Testis (tissue), 3 donors: Measurements from ENCODE around the gene ZNF490. TPM values are rescaled to one million over a fixed set of nuclear protein-coding genes. Genes with fewer than 3 reads are reported as not detected.
A peak's percentile ranks its signal among the peaks of the same experiment; 100 is the strongest.
"Not testable (repeated sequence)": the region's sequence is repeated elsewhere in the genome, so short reads cannot be mapped to it uniquely, and the experiment has no call there.

Source experiments
- DNase-seq: peaks from one replicate; pipeline ENCODE4 v3.0.0-alpha.2; 2019
- H3K27ac ChIP-seq, 2 donors: fragments of 200-600 bp; sonication (generic); one replicate each; pipeline ENCODE4 v1.5.1; 2019
- H3K27me3 ChIP-seq: fragments of 200-600 bp; sonication (generic); one replicate; pipeline ENCODE4 v1.5.1; 2019
- H3K36me3 ChIP-seq: fragments of 200-600 bp; sonication (generic); one replicate; pipeline ENCODE4 v1.5.1; 2017; ENCODE audit warnings: low read depth; ENCODE audit errors: missing control alignments
- H3K4me1 ChIP-seq: fragments of 200-600 bp; sonication (generic); one replicate; pipeline ENCODE4 v1.5.1; 2019
- H3K4me3 ChIP-seq, 2 donors: fragments of 200-600 bp; sonication (generic); one replicate each; pipeline ENCODE4 v1.5.1; 2017 to 2019
- H3K9me3 ChIP-seq: fragments of 200-600 bp; sonication (generic); one replicate; pipeline ENCODE4 v1.5.1; 2017
- POLR2A ChIP-seq: fragments of 450-650 bp; IDR thresholded peaks from one replicate; pipeline ENCODE4 v1.6.1; 2017; ENCODE audit warnings: antibody characterized with exemption, mild to moderate bottlenecking, moderate library complexity
- WGBS, 2 donors: methylation state at CpG; one replicate each; pipeline ENCODE4 v1.1.5; 2018; 5-methylcytosine and 5-hydroxymethylcytosine counted together
- intact Hi-C: fragments of 100-400 bp; cut with DNase I; formaldehyde crosslinking; loops from one replicate; pipeline ENCODE4 v1.15.1; 2023; ENCODE audit warnings: low total_unique reads
- polyA plus RNA-seq: library from polyadenylated mRNA; stranded (reverse); fragments of 350-450 nt; fragmentation: Illumina TruSeq; extraction: RNeasy Lipid Tissue Mini Kit (QIAGEN cat#74804); gene quantifications from one replicate; pipeline ENCODE4 v1.2.3, GENCODE V29; 2014; ENCODE audit warnings: low read depth, low replicate concordance; ENCODE audit not compliant: insufficient read depth
- total RNA-seq, 2 donors: library from RNA; depleted of rRNA; stranded (reverse); fragments of >200 nt; gene quantifications; one replicate each; pipeline ENCODE4 v1.2.3, GENCODE V29; 2016
- TF ChIP-seq, protein P1 (sequence below), 3 experiments: fragments of 450-650 bp in 2 of 3; fragments of 200-600 bp in 1 of 3; sonication (generic) in 1 of 3; IDR thresholded peaks; one replicate each; pipeline ENCODE4 v1.5.1; 2016 to 2019; ENCODE audit warnings: antibody characterized with exemption in 3 of 3, mild to moderate bottlenecking in 2 of 3, moderate library complexity in 1 of 3

The ZNF490 gene
- total and polyA plus RNA-seq, 3 donors from 2014 or later: 2.5 to 10.4 (median 6.6) TPM

- intact Hi-C loops: no loop called here
- WGBS, 2 donors: 91 to 95% methylated on average over 4 of the region's 4 CpGs
- Histone ChIP-seq H3K27me3 (no peaks in the 10 kb centered on the region), H3K36me3 (no peaks in the 10 kb centered on the region), H3K9me3 (no peaks in the 10 kb centered on the region), H3K4me1 (no peaks in the 10 kb centered on the region), H3K27ac (no peak overlapping the region), H3K4me3 (no peak overlapping the region)
- TF ChIP-seq, protein P1, sequence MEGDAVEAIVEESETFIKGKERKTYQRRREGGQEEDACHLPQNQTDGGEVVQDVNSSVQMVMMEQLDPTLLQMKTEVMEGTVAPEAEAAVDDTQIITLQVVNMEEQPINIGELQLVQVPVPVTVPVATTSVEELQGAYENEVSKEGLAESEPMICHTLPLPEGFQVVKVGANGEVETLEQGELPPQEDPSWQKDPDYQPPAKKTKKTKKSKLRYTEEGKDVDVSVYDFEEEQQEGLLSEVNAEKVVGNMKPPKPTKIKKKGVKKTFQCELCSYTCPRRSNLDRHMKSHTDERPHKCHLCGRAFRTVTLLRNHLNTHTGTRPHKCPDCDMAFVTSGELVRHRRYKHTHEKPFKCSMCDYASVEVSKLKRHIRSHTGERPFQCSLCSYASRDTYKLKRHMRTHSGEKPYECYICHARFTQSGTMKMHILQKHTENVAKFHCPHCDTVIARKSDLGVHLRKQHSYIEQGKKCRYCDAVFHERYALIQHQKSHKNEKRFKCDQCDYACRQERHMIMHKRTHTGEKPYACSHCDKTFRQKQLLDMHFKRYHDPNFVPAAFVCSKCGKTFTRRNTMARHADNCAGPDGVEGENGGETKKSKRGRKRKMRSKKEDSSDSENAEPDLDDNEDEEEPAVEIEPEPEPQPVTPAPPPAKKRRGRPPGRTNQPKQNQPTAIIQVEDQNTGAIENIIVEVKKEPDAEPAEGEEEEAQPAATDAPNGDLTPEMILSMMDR (IDR thresholded peaks at IDR 0.05): no peak
- TF ChIP-seq POLR2A: no peak
- DNase-seq: no peak
Observed at GRCh38 chr19:12567951-12568350, 42.7 kb downstream of the ZNF490 start.

GRCh38 chr19:12566380-12566779, 44.2 kb downstream of the ZNF490 start:
- WGBS, 2 donors: 91 to 95% methylated on average over 5 of the region's 5 CpGs
- H3K36me3 ChIP-seq, H3K9me3 ChIP-seq, DNase-seq, intact Hi-C loops, H3K4me3 ChIP-seq, H3K4me1 ChIP-seq, H3K27me3 ChIP-seq, H3K27ac ChIP-seq: not testable (repeated sequence)

- TF ChIP-seq, protein P1 (IDR thresholded peaks at IDR 0.05): peak; percentile 56 to 95 (median 90)
- TF ChIP-seq POLR2A: no peak
- Histone ChIP-seq H3K36me3 (no peaks in the 10 kb centered on the region), H3K4me3 (no peak overlapping the region), H3K4me1 (no peaks in the 10 kb centered on the region), H3K27ac (no peak overlapping the region), H3K9me3 (no peaks in the 10 kb centered on the region), H3K27me3 (no peaks in the 10 kb centered on the region)
- 15 to 21% methylated on average over 19 of the region's 19 CpGs for WGBS, 2 donors
- intact Hi-C loops: no loop called here
- peak; percentile 94 for DNase-seq
Observed at GRCh38 chr19:12564016-12564664, 46.5 kb downstream of the ZNF490 start.

- no peak for DNase-seq
- H3K4me1 ChIP-seq: no peaks in the 10 kb centered on the region
- H3K9me3 ChIP-seq: no peaks in the 10 kb centered on the region
- no peaks in the 10 kb centered on the region for H3K27me3 ChIP-seq
- H3K36me3 ChIP-seq: no peaks in the 10 kb centered on the region
- WGBS, 2 donors: 37 to 46% methylated on average over 17 to 19 of the region's 39 CpGs
- peak overlapping the region; percentile 10 to 36 for H3K4me3 ChIP-seq
- no peak overlapping the region for H3K27ac ChIP-seq
- no peak for TF ChIP-seq POLR2A
- TF ChIP-seq, protein P1 (IDR thresholded peaks at IDR 0.05): no peak
- intact Hi-C loops: no loop called here
Observed at GRCh38 chr19:12555456-12555930, 55.1 kb downstream of the ZNF490 start.

DNA sequence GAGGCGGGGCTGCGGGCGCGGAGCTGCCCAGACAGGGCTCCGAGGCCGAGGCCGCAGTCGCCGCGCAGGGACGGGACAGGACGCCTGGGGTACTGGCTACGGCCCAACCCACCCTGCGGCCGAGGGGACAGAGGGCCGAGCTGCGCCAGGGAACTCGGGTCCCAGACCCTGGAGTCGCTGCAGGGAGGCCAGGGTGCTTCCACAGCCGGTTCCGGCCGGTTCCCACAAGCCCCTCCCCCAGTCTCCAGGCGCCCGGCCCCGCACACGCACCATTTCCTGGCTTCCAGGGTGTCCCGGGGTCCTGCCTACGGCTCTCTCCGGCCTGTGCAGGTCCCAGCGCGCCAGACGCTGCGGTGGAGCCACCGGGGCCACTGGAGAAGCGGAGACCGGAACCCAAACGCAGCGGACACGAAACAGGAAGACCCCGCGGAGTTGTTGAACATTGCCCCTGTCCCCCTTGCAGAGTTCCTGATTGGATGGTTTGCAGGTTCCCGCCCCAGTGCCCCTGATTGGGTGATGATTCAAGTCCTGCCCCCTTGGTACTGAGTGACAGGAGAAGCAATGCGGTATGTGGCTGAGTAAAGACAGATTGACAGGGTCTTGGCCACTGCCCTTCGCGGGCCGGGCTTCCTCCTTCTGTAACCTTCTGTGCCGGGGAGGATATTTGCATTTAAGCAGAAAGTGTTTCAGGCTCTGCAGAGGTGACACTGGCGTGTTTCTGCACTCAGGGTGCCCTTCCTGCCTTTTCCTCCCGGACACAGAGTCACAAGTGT, 59.4 kb downstream of the ZNF490 start, which contains the start of gene ZNF564:
Gene ZNF564 (minus strand): TSS at position 423 of the 773 bp plus-strand sequence. CDS start 150 bp downstream, at position 273.
- 0 to 1% methylated on average over 12 to 25 of the region's 49 CpGs for WGBS, 2 donors
- TF ChIP-seq, protein P1 (IDR thresholded peaks at IDR 0.05): no peak
- no peak for TF ChIP-seq POLR2A
- H3K4me3 ChIP-seq: peak within 1 kb of the TSS; percentile 85 to 94
- no peaks in the 10 kb centered on the region for H3K9me3 ChIP-seq
- DNase-seq: peak; percentile 99
- peaks cover 10% of the 10 kb centered on the region for H3K4me1 ChIP-seq
- peak within 1 kb of the TSS; percentile 93 to 98 for H3K27ac ChIP-seq
- no peaks in the 10 kb centered on the region for H3K27me3 ChIP-seq
- H3K36me3 ChIP-seq: no peaks in the 10 kb centered on the region
- intact Hi-C loops: no loop called here
